Thoracic aorta (tissue), 2 donors: ENCODE data around the gene PLCB1. TPM values are rescaled to one million over a fixed set of nuclear protein-coding genes. Genes with fewer than 3 reads are reported as not detected.

Experiments
- ATAC-seq: fragments of 150-250 bp; one replicate; pipeline ENCODE4 v1.8.0; 2017; ENCODE audit warnings: low read depth; ENCODE audit not compliant: insufficient number of reproducible peaks, low FRiP score
- DNase-seq: peaks from one replicate; pipeline ENCODE4 v3.0.0-alpha.2; 2020; ENCODE audit warnings: low spot score
- H3K27ac ChIP-seq, 2 donors: fragments of 200-600 bp; sonication (generic); 1 replicate in 1 of 2; 2 replicates in 1 of 2; pipeline ENCODE4 v1.5.1; 2016; ENCODE audit warnings: mild to moderate bottlenecking in 2 of 2, moderate library complexity in 2 of 2
- H3K27me3 ChIP-seq: fragments of 200-600 bp; sonication (generic); replicated peaks from 2 replicates; pipeline ENCODE4 v1.6.0; 2016; ENCODE audit warnings: mild to moderate bottlenecking; ENCODE audit not compliant: insufficient read depth
- H3K36me3 ChIP-seq: fragments of 200-600 bp; sonication (generic); one replicate; pipeline ENCODE4 v1.5.1; 2016
- H3K4me1 ChIP-seq, 2 donors: fragments of 200-600 bp; sonication (generic); 1 replicate in 1 of 2; 2 replicates in 1 of 2; pipeline versions ENCODE4 v1.5.1 to v1.6.0; 2016; ENCODE audit warnings: low read depth in 2 of 2, mild to moderate bottlenecking in 1 of 2; ENCODE audit not compliant: control insufficient read depth in 1 of 2
- H3K4me3 ChIP-seq: fragments of 200-600 bp; sonication (generic); 2 replicates; pipeline ENCODE4 v1.5.1; 2016; ENCODE audit warnings: mild to moderate bottlenecking
- H3K9me3 ChIP-seq: fragments of 200-600 bp; sonication (generic); 2 replicates; pipeline ENCODE4 v1.5.1; 2016
- CTCF ChIP-seq: fragments of 200-600 bp; sonication (generic); IDR thresholded peaks from one replicate; pipeline ENCODE4 v1.5.1; 2019; ENCODE audit warnings: antibody characterized with exemption
- total RNA-seq, 2 donors: library from RNA; depleted of rRNA; stranded (reverse); fragments of >200 nt; gene quantifications; one replicate each; pipeline versions ENCODE4 v1.1.0 to v1.2.3, GENCODE V29; 2016

Gene PLCB1
- total RNA-seq, 2 donors from 2014 or later, result 10.8 to 16.3 TPM

GRCh38 chr20:8242066-8242465 is 110.0 kb downstream of the PLCB1 start:
- Histone ChIP-seq H3K36me3 (no peaks in the 10 kb centered on the region), H3K27ac (no peak overlapping the region), H3K27me3 (no peaks in the 10 kb centered on the region), H3K4me3 (no peak overlapping the region), H3K9me3 (no peaks in the 10 kb centered on the region), H3K4me1 (no peaks in the 10 kb centered on the region)
- ATAC-seq (no peak), DNase-seq (no peak)
- TF ChIP-seq CTCF, result no peak

- Histone ChIP-seq H3K4me1 (no peaks in the 10 kb centered on the region), H3K9me3 (no peaks in the 10 kb centered on the region), H3K4me3 (no peak overlapping the region), H3K36me3 (no peaks in the 10 kb centered on the region), H3K27ac (no peak overlapping the region), H3K27me3 (no peaks in the 10 kb centered on the region)
- ATAC-seq, result no peak
- no peak for DNase-seq
- no peak for TF ChIP-seq CTCF
These were observed 111.0 kb downstream of the PLCB1 start for GRCh38 chr20:8242827-8243724.

- no peak for DNase-seq
- H3K9me3 ChIP-seq, result no peaks in the 10 kb centered on the region
- TF ChIP-seq CTCF, result no peak
- H3K27me3 ChIP-seq, result no peaks in the 10 kb centered on the region
- no peaks in the 10 kb centered on the region for H3K36me3 ChIP-seq
- H3K4me3 ChIP-seq, result no peak overlapping the region
- no peak overlapping the region for H3K27ac ChIP-seq
- H3K4me1 ChIP-seq, result no peaks in the 10 kb centered on the region
- no peak for ATAC-seq
These were observed 112.6 kb downstream of the PLCB1 start for GRCh38 chr20:8244637-8245036.

GRCh38 chr20:8246153-8246552 is 114.1 kb downstream of the PLCB1 start:
- Histone ChIP-seq H3K9me3 (no peaks in the 10 kb centered on the region), H3K36me3 (no peaks in the 10 kb centered on the region), H3K27ac (no peak overlapping the region), H3K4me1 (no peaks in the 10 kb centered on the region), H3K4me3 (no peak overlapping the region), H3K27me3 (no peaks in the 10 kb centered on the region)
- TF ChIP-seq CTCF, result no peak
- no peak for DNase-seq
- no peak for ATAC-seq

- H3K4me1 ChIP-seq, result no peaks in the 10 kb centered on the region
These were observed 114.7 kb downstream of the PLCB1 start for GRCh38 chr20:8246716-8247115.

More at GRCh38 chr20:8246716-8247115, 114.7 kb downstream of the PLCB1 start:
- no peak for TF ChIP-seq CTCF
- DNase-seq (no peak), ATAC-seq (no peak)
- Histone ChIP-seq H3K36me3 (no peaks in the 10 kb centered on the region), H3K27me3 (no peaks in the 10 kb centered on the region), H3K27ac (no peak overlapping the region), H3K4me3 (no peak overlapping the region), H3K9me3 (no peaks in the 10 kb centered on the region)
